HG03280 (cell line): Measurements from ENCODE around the gene SLC47A1.
"Not testable (repeated sequence)": the region's sequence is repeated elsewhere in the genome, so short reads cannot be mapped to it uniquely, and the experiment has no call there.

Experiments used
- ATAC-seq: cut with Tn5 transposase; IDR thresholded peaks from one replicate; pipeline ENCODE4 v1.9.1; 2021; ENCODE audit warnings: mild to moderate bottlenecking, moderate library complexity; ENCODE audit not compliant: unreplicated experiment

SLC47A1 gene

DNA sequence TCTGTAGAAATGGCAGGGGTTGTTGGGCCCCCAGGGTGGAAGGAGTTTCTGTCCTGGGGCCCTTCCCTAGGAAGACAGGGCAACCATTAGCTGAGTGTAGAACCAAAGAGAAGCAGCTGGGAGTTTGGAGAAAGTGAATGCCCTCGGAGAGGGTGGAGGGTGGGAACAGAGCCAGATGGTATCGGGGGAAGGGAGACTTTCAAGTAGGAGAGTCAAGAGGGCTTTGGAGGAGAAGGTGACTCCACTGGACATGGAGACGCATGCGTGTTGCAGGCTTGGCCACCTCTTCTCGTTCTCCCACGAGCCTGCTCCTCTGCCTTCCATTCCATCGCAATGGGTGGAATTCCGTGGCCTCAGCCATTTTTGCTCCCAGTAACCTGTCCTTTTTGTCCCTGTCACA, 19.4 kb downstream of the SLC47A1 start:
- no peak for ATAC-seq

DNA sequence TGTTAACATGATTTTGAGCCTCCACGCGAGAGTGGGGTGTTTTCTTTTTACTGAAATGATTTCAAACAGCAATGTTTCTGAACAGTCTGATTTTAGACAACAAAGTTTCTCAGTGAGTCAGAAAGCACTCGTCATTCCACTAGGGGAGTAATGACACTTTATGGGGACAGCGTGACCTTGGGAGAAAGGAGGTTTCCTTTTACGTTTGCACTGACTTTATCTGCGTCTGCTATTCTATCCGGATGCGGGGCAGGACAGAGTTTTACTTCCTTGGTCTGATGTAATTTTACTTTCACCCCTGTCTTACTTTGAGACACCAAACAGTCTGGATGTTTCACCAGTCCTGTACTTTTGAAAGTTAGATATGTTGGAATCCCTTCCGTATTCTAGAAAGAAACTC, 20.7 kb downstream of the SLC47A1 start:
- no peak for ATAC-seq

DNA sequence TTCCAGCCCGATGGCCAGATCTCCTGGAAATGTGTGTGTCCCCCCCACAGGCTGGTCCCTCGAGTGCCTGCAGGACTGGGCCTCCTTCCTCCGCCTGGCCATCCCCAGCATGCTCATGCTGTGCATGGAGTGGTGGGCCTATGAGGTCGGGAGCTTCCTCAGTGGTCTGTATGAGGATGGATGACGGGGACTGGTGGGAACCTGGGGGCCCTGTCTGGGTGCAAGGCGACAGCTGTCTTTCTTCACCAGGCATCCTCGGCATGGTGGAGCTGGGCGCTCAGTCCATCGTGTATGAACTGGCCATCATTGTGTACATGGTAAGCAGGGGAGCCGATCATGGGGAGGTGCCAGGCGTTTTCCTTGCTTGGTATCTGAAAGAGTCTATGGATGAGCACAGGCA, 22.1 kb downstream of the SLC47A1 start:
- no peak for ATAC-seq

GRCh38 chr17:19558946-19559345, 25.3 kb downstream of the SLC47A1 start:
- ATAC-seq = no peak

GRCh38 chr17:19561697-19562318, 28.2 kb downstream of the SLC47A1 start:
- no peak for ATAC-seq

DNA sequence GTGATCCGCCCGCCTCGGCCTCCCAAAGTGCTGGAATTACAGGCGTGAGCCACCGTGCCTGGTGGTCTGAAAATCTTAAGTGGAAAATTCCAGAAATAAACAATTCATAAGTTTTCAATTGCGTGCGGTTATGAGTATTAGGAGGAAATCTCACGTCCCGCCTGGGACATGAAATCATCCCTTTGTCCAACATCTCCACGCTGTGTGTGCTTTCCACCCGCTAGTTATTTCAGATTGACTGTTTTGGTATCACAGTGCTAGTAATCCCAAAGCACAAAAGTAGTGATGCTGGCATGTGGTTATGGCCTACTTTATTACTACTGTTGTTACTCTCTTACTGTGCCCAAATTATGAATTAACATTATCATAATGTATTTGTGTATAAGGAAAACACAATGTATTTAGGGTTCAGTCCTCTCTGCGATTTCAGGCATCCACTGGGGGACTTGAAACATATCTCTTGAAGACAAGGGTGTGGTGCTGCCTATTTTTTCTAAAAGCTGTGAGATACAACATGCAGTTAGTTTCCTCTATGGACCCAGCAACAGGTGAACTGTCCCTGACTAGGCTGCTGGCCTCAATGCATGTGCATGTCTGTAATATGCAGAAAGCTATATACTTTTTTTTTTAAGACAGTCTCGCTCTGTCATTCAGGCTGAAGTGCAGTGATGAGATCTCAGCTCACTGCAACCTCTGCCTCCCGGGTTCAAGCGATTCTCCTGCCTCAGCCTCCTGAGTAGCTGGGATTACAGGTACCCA, 32.3 kb downstream of the SLC47A1 start:
- no peak for ATAC-seq

- no peak for ATAC-seq
Observed at GRCh38 chr17:19567216-19568015, 33.8 kb downstream of the SLC47A1 start.

GRCh38 chr17:19568016-19568350, 34.3 kb downstream of the SLC47A1 start:
- ATAC-seq = no peak

- no peak for ATAC-seq
Observed at GRCh38 chr17:19569785-19570543, 36.3 kb downstream of the SLC47A1 start.

DNA sequence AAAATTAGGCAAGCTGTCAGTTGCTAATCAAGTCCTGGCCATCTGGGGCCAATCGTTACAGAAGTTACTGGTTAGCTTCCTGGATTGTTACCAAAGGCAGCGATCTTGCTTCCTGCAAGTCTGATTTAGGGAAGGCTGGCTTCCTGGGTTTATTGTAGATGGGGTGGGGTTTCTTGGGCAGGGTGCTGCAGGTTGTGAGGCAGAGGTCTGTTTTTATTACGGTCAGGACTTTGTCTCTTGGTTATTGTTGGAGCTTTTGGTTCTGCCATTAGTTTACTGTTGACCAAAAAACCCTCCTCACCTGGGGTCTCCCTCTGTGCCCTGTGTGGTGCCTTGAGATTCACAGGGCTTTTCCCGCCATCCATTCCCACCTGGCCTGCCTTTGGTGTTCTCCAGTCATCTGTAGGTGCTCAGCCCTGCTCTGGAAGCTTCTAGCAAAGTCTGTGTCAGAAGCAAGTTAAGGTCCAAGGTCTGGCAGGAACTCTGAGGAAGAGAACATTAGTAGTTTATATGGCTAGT, 36.9 kb downstream of the SLC47A1 start:
- no peak for ATAC-seq

DNA sequence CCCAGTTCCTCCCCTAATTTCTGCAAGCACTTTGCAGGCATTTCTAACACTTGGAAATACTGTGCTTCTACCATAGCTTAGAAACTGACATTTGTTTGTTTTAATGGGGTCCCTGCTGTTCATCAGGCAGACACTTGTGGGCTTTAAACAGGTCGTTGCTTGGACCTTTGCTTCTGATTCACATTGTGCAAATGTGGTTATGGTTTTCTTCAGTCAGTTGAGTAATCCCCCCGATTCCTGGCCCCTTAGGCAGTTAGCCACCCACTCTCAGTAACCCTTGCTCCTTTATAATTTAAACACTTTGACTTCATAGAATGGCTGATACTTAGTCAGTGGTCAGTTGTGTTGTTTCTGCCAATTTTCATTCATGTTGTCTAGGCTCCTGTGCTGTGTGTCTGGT, 39.4 kb downstream of the SLC47A1 start:
- ATAC-seq = no peak

DNA sequence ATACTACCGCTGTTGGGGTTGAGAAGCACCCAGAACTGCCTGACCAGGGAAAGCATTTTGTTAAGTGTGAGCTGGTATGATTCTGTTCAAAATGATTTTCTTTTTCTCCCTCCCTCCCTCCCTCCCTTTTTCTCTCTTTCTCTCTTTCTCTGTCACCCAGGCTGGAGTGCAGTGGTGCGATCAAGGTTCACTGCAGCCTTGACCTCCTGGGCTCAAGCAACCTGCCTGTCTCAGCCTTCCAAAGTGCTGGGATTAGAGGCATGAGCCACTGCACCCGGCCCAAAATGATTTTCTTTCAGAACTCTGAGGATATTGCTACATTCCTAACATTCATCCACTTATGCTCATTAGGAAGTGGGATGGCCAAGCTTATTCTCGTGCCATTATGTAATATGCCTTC, 41.3 kb downstream of the SLC47A1 start:
- ATAC-seq = no peak

DNA sequence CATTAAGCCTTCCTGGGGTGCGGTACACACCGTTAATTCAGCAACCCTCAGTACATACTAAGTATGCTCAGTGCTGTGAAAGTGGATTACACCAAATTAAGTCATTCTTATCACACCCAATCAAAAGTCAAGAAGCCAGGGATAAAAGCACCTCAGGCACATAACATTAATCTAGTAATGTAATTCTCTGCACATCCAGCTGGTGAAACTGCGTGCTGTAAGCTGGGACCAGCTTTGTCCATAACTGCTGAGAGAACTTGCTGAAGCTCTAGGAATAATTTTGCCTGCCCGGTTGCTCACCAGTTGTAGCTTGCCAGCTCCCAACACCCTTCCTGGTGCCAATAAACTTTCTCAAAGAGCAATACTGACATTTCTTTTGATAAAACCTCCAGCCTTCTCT, 44.9 kb downstream of the SLC47A1 start:
- ATAC-seq = no peak

DNA sequence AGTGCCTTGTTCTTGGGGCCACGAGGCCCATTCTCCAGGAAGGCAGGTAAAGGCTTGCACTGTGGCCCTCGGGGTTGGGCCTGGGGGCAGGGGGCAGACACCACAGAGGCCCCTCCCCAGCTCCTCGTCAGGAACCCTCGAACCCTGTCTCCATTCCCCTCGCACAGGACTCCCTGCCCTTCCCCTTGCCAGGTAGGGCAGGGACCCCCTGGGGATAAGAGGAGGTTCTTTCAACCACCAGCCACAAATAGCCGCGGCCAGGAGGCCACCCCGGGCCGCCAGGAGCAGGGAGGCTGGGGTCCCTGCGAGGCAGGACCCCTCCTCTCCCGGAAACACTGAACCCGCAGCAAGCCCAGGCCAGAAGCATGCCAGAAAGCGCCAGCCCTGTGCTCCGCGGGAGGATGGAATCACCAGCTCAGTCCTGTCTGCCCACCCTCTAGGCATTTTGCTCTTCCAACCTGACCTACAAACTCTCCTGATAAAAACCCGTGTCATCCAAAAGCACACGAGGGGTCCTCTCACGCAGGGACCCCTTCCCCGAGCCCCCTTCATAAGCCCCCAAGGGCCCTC, 45.6 kb downstream of the SLC47A1 start:
- no peak for ATAC-seq

DNA sequence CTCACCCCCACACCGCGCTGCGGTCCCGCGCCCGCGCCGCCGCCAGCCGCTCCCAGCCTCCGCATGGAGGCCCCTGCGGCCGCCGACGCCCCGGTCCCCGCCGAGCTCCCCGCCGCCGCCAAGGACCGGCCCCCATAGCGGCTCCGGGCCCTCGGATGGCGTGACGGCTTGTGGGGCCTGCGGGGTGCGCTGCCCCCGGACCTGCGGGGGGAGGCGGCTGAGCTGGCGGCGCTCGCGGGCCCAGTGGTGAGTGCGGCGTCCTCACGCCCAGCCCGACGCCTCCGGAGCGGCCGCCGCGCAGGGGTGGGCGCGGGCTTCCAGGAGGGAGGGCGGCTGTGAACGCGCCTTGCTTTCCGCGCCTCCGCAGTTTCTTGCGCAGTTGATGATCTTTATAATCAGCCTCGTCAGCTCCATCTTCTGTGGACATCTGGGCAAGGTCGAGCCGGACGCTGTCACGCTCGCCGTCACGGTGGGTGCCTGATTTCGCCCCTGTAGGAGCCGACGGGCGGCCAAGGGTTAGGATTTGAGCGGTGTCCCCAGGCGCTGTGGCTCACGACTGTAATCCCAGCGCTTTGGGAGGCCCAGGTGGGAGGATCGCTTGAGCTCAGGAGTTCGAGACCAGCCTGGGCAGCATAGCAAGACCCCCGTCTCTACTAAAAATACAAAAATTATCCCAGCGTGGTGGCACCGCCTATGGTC, 46.4 kb downstream of the SLC47A1 start:
- no peak for ATAC-seq

- ATAC-seq = not testable (repeated sequence)
Observed at GRCh38 chr17:19580566-19580920, 46.9 kb downstream of the SLC47A1 start.

DNA sequence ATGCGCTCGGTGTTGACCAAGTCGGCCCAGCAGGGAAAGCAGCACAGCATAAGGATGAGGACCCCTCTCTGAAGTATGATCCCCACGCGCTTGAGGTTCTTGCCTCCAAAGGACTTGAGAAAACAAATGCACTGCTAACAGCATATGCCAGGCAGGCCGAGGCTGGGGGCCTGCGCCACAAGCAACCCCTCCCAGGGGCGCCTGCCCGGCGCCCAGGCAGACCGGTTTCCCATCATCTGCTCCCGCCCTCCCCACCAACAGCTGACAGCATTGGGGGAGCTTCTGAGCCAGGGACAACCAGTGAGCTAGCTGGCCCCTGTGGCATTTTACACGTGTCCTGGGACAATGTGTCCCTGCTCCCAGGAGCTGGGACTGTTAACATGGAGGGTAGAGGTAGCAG, 48.5 kb downstream of the SLC47A1 start:
- not testable (repeated sequence) for ATAC-seq

DNA sequence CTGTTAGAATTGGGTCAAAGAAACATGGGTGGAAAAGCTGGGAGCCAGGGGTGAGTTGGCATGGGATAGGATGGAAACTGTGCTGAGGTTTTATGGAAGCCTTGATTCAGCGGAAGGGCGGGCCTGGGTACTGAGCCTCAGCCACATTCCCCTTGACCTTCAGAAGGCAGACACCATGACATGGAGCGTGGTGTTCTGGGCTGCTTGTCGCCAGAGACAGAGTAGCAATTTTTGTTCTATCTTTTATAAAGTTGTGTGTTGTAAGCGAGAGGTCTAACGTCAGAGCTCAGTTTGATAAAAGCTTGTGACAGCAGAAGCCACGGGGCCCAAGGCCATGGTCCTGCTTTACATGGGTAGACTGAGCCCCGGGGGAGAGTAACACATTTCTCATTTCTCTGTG, 50.2 kb downstream of the SLC47A1 start:
- ATAC-seq = no peak

DNA sequence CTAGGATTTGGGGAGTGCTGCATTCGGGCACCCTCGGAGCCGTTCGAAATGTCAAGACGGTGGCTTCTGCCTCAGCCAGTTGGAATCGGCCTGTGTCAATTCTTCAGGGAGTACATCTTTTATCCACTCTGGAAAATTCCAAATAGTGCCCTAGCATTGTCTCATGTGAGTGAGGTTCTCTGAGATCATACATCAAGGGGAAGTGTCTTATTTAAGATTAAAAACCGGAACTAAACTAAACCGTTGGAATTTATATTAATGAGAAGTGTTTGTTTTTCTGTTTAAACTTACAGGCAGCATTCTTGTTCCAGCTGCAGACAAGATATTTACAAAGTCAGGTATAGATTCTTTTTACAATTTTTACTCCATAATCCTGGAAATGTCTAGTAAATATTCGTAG, 56.8 kb downstream of the SLC47A1 start:
- no peak for ATAC-seq

- ATAC-seq = no peak
Observed at GRCh38 chr17:19590912-19591551, 57.4 kb downstream of the SLC47A1 start.
